Stimulated activated CD4-positive, alpha-beta T cell treated with anti-CD3 and anti-CD28 coated beads, Interleukin-2, amount 100 ng/mL, for 4 hours (primary cell): Measurements from ENCODE around the gene COMMD3.
"Not testable (repeated sequence)": the region's sequence is repeated elsewhere in the genome, so short reads cannot be mapped to it uniquely, and the experiment has no call there.

Source experiments
- DNase-seq: peaks from one replicate; pipeline ENCODE4 v3.0.0-alpha.2; 2020; ENCODE audit warnings: low read depth

COMMD3 gene

GRCh38 chr10:22316286-22317075 is at the start of gene COMMD3:
COMMD3 (plus strand) TSS chr10:22316388; CDS start chr10:22316418, 30 bp downstream.
- peak; percentile 67 for DNase-seq

- no peak for DNase-seq
These were observed 47.7 kb upstream of the COMMD3 start for GRCh38 chr10:22268503-22268902.

- no peak for DNase-seq
These were observed 44.4 kb upstream of the COMMD3 start for GRCh38 chr10:22271786-22272185.

- no peak for DNase-seq
These were observed 37.8 kb upstream of the COMMD3 start for GRCh38 chr10:22278441-22278782.

GRCh38 chr10:22280078-22280477 is 36.1 kb upstream of the COMMD3 start:
- DNase-seq, result no peak

- DNase-seq, result no peak
These were observed 31.1 kb upstream of the COMMD3 start for GRCh38 chr10:22285130-22285529.

GRCh38 chr10:22293747-22294404 is 22.3 kb upstream of the COMMD3 start:
- no peak for DNase-seq

GRCh38 chr10:22294694-22295093 is 21.5 kb upstream of the COMMD3 start:
- no peak for DNase-seq

GRCh38 chr10:22301193-22301592 is 15.0 kb upstream of the COMMD3 start:
- no peak for DNase-seq

GRCh38 chr10:22303461-22303860 is 12.7 kb upstream of the COMMD3 start:
- no peak for DNase-seq

GRCh38 chr10:22305721-22306120 is 10.5 kb upstream of the COMMD3 start:
- DNase-seq, result no peak

- DNase-seq, result no peak
These were observed 7.8 kb upstream of the COMMD3 start for GRCh38 chr10:22308390-22308789.

- no peak for DNase-seq
These were observed 6.8 kb upstream of the COMMD3 start for GRCh38 chr10:22309180-22310000.

GRCh38 chr10:22310012-22310411 is 6.2 kb upstream of the COMMD3 start:
- DNase-seq, result not testable (repeated sequence)

GRCh38 chr10:22310928-22311327 is 5.3 kb upstream of the COMMD3 start:
- no peak for DNase-seq

GRCh38 chr10:22314852-22315251 is 1.3 kb upstream of the COMMD3 start:
- no peak for DNase-seq

- DNase-seq, result no peak
These were observed 518 bp upstream of the COMMD3 start for GRCh38 chr10:22315455-22316285.

- DNase-seq, result no peak
These were observed 835 bp downstream of the COMMD3 start for GRCh38 chr10:22317076-22317370.

- no peak for DNase-seq
These were observed 1.8 kb downstream of the COMMD3 start for GRCh38 chr10:22317771-22318565.

- DNase-seq, result no peak
These were observed 2.6 kb downstream of the COMMD3 start for GRCh38 chr10:22318772-22319171.

GRCh38 chr10:22319547-22319979 is 3.4 kb downstream of the COMMD3 start:
- no peak for DNase-seq
